Prostate gland (tissue), 2 donors: Measurements from ENCODE around the gene A3GALT2. TPM values are rescaled to one million over a fixed set of nuclear protein-coding genes. Genes with fewer than 3 reads are reported as not detected.

Experiments used
- DNase-seq: peaks from one replicate; pipeline ENCODE4 v3.0.0-alpha.2; 2019; ENCODE audit warnings: low spot score
- H3K27ac ChIP-seq, 2 donors: fragments of 200-600 bp; sonication (generic); 2 replicates each; pipeline ENCODE4 v1.5.1; 2017 to 2019
- H3K27me3 ChIP-seq: fragments of 200-600 bp; sonication (generic); replicated peaks from 2 replicates; pipeline ENCODE4 v1.5.1; 2019; ENCODE audit not compliant: insufficient read depth
- H3K36me3 ChIP-seq, 2 donors: fragments of 200-600 bp; sonication (generic); 1 replicate in 1 of 2; 2 replicates in 1 of 2; pipeline versions ENCODE4 v1.5.1 to v1.8.1; 2017 to 2019
- H3K4me1 ChIP-seq: fragments of 200-600 bp; sonication (generic); replicated peaks from 2 replicates; pipeline ENCODE4 v1.5.1; 2019
- H3K4me3 ChIP-seq, 2 donors: fragments of 200-600 bp; sonication (generic); 2 replicates each; pipeline ENCODE4 v1.5.1; 2017 to 2019
- H3K9me3 ChIP-seq: fragments of 200-600 bp; sonication (generic); 2 replicates; pipeline ENCODE4 v1.5.1; 2017
- CTCF ChIP-seq, 4 experiments: fragments of 200-600 bp in 2 of 4; fragments of 450-650 bp in 2 of 4; sonication (generic) in 2 of 4; IDR thresholded peaks; 1 replicate in 3 of 4; 2 replicates in 1 of 4; pipeline ENCODE4 v1.5.1; 2016 to 2019; ENCODE audit warnings: antibody characterized with exemption in 4 of 4, mild to moderate bottlenecking in 2 of 4, moderate library complexity in 2 of 4
- POLR2A ChIP-seq: fragments of 450-650 bp; IDR thresholded peaks from one replicate; pipeline ENCODE4 v1.6.1; 2016; ENCODE audit warnings: antibody characterized with exemption, mild to moderate bottlenecking
- POLR2AphosphoS5 ChIP-seq: sonication (generic); formaldehyde crosslinking; IDR thresholded peaks from one replicate; pipeline ENCODE4 v1.6.1; 2017; ENCODE audit warnings: antibody characterized with exemption
- WGBS: methylation state at CpG from one replicate; pipeline ENCODE4 v1.1.5; 2018; 5-methylcytosine and 5-hydroxymethylcytosine counted together
- intact Hi-C: fragments of 100-400 bp; cut with DNase I; formaldehyde crosslinking; loops from one replicate; pipeline ENCODE4 v1.14.2; 2022
- microRNA counts, 2 donors: library from miRNA; unstranded; fragments of <30 nt; microRNA quantifications; one replicate each; lab custom pipeline; 2016 to 2017
- microRNA-seq: library from miRNA; unstranded; fragments of <30 nt; microRNA quantifications from one replicate; pipeline ENCODE4, GENCODE V29; 2016
- small RNA-seq, 2 donors: library from RNA; depleted of rRNA; stranded (forward); fragments of <200 nt; gene quantifications; one replicate each; pipeline ENCODE3, GENCODE V24; 2016
- total RNA-seq, 2 donors: library from RNA; depleted of rRNA; stranded (reverse); fragments of >200 nt; gene quantifications; one replicate each; pipeline ENCODE4 v1.1.0, GENCODE V29; 2016

A3GALT2 gene
- total RNA-seq, 2 donors from 2014 or later: 0.46 TPM; not detected in 1

DNA sequence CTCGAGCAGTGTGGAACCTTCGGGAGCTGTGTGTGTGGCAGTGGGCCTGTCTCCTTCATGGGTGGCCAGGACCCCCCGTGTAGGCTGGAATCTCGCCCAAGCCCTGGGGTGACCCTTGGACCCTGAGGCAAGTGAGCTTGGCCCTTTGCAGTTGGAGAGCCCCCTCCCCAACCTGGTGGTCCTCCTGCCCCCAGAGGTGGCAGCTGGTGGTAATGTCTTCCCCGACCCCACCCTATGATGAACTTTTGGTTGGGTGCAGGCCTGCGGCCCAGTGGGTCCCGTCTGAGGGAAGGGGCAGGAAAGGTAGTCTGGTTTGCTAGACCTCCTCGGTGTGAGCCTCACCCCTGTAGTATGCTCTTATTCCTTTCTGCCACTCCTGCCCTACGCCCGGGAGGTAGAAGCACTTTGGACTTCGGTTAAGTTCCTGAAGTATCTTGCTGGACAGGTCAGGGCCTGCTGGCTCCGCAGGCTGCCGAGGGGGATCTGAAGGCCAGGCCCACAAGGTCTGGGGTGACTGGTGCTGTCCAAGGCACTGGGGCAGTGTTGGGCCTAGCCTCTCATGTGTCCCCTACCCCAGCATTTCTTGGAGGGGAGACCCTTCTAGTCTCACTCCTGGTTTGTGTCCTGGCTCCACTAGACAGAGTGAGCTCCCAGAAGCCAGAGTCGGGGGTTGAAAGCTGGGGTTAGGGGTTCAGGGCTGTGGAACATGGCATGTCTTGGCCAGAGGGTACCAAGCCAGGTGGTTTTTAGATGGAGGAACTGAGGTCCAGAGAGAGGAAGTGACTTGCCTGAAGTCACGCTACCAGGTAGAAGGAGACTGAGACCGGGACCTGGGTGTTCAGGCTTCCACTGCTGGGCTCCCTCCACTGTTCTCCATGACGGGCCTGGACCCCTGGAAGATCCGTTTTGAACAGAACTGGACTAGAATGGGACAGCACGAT, 62.9 kb downstream of the A3GALT2 start:
- 17% methylated on average over 19 of the region's 19 CpGs for WGBS
- H3K4me1 ChIP-seq: no peaks in the 10 kb centered on the region
- intact Hi-C loops: loop anchor here (5.0 kb wide), 1 partner anchor 74 kb away; no protein-coding TSS in a partner anchor

DNA sequence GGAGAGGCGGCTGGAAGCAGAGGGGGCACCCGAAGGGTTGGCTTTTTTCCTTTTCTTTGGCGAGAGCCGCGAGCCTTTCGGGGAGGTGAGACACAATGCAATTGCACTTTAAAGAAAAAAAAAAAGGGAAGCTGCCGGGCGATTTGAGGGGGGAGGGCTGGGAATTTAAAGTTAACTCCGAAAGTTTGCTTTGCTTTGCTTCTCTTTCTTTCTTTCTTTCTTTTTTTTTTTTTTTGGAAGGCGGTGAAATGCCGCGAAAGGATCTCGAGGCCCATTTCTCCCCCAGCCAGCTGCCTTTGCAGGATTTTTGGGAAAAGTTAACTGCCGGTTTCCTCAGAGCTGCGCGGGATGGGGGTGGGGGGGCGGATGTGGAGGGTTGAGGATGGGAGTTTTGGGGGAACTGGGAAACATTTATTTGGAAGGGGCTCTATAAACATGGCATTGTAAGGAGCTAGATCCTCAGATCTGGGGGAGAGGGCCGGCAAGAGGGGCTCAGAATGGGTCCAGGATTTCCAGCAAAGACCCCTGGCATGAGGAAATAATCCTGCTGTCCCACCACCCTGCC, 63.6 kb downstream of the A3GALT2 start:
- TF ChIP-seq POLR2A (no peak), POLR2AphosphoS5 (no peak), CTCF (IDR thresholded peaks at IDR 0.05) (no peak)
- Histone ChIP-seq H3K36me3 (no peaks in the 10 kb centered on the region), H3K4me3 (peak overlapping the region; percentile 49 to 61), H3K27ac (peak overlapping the region; percentile 67 to 81), H3K4me1 (no peaks in the 10 kb centered on the region), H3K27me3 (no peaks in the 10 kb centered on the region), H3K9me3 (no peaks in the 10 kb centered on the region)
- DNase-seq: no peak
- WGBS: 1% methylated on average over 18 of the region's 18 CpGs
- intact Hi-C loops: loop anchor here (5.0 kb wide), 1 partner anchor 75 kb away; no protein-coding TSS in a partner anchor

More for the DNA sequence above, 62.9 kb downstream of the A3GALT2 start:
- H3K4me3 ChIP-seq: peak overlapping the region; percentile 49 to 61
- peak overlapping the region; percentile 67 to 81 for H3K27ac ChIP-seq
- H3K36me3 ChIP-seq: no peaks in the 10 kb centered on the region
- TF ChIP-seq POLR2A: no peak
- no peak for TF ChIP-seq POLR2AphosphoS5
- TF ChIP-seq CTCF (IDR thresholded peaks at IDR 0.05): no peak
- H3K9me3 ChIP-seq: no peaks in the 10 kb centered on the region
- no peak for DNase-seq
- H3K27me3 ChIP-seq: no peaks in the 10 kb centered on the region

MicroRNAs within 50 kb of the gene (microRNA counts, 767-probe panel; counts per million panel counts)
- 2,335 to 2,588 counts per million in 2 donors for microRNA hsa-miR-3605-5p (lab: Ali Mortazavi, UCI)

Small RNA genes within 50 kb of the gene (microRNA-seq; reads per million reads assigned to microRNA genes)
- 101 reads per million, percentile 74 among the genes with 10 or more reads in this experiment for gene MIR3605

Small RNA genes within 50 kb of the gene (small RNA-seq; reads per million reads assigned to genes)
- gene RN7SKP16: 0 reads per million in 2 donors

Other genes starting within 250 kb of the A3GALT2 start
- gene AZIN2, start 239.9 kb downstream of the A3GALT2 start, total RNA-seq: 10 to 100 TPM in 1 of 2 donors, 1 to 10 TPM in 1; 5.6 to 16.0 TPM
- gene TRIM62, start 139.1 kb downstream of the A3GALT2 start, total RNA-seq: 10 to 100 TPM; 13.3 to 18.1 TPM
- 10 to 100 TPM; 45.0 to 52.0 TPM for gene ZNF362, start 64.6 kb downstream of the A3GALT2 start, total RNA-seq
- 100 to 1,000 TPM in 1 of 2 donors, 10 to 100 TPM in 1; 75.0 to 131 TPM for gene PHC2, start 110.0 kb upstream of the A3GALT2 start, total RNA-seq
- gene ZSCAN20, start 151.5 kb upstream of the A3GALT2 start, total RNA-seq: 10 to 100 TPM in 1 of 2 donors, 1 to 10 TPM in 1; 4.7 to 11.1 TPM